ENCODE data around the gene EPHA4. TPM values are rescaled to one million over a fixed set of nuclear protein-coding genes. Genes with fewer than 3 reads are reported as not detected.

EPHA4 gene
- total RNA-seq, 2 experiments from 2014 or later = 6.3 to 7.0 TPM

DNA sequence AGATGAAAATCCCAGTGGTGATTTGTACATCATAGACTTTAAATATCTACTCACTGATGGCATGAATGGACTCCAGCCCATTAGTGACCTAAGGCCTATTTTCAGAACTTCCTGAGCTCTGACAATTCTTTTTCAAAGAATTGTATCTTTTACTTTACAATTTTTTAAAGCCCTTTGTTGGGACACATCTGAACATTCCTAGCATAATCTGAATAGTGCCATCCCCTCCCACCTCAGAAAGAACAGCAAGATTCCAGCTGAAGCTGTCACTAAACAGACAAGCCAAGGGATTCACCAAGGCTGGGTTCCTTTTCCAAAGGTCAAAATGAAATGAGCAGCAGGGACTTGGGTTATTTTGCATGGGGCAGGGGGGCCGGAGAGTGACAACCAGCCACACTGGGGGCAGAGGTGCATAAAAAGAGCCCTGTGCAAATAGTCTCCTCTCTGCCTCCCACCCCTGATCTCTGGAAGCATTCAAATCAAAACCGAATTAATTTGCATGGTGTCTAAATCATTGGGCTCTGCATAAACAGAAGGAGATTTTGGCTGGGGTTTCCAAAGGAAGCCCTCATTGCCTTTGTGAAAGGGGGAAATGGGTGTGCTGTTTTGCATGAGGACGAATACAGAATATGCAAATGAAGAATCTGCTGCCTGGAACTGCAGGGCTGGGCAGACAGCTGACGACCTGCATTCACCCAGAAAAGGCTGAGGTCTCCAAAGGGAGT is 17.2 kb downstream of the EPHA4 start:
- intact Hi-C loops (cut with micrococcal nuclease) = loop anchor here (1.0 kb wide), 1 partner anchor 37 kb away; no protein-coding TSS in a partner anchor
- no peaks in the 10 kb centered on the region for H3K9me3 Mint-ChIP-seq
- H3K4me1 Mint-ChIP-seq (ENCODE audit: low read depth) = peaks cover 62% of the 10 kb centered on the region
- H3K4me3 Mint-ChIP-seq = peak overlapping the region; percentile 50
- ChIA-PET CTCF (interaction anchor here (1.3 kb wide), 1 partner anchor 19 kb away, joined by 4 read pairs; no protein-coding TSS in a partner anchor), POLR2A (no interaction called here)
- no peaks in the 10 kb centered on the region for H3K27me3 Mint-ChIP-seq
- DNase-seq = peak; percentile 58
- H3K27ac Mint-ChIP-seq = peak overlapping the region; percentile 77
- peaks cover 2% of the 10 kb centered on the region for H3K36me3 Mint-ChIP-seq

DNA sequence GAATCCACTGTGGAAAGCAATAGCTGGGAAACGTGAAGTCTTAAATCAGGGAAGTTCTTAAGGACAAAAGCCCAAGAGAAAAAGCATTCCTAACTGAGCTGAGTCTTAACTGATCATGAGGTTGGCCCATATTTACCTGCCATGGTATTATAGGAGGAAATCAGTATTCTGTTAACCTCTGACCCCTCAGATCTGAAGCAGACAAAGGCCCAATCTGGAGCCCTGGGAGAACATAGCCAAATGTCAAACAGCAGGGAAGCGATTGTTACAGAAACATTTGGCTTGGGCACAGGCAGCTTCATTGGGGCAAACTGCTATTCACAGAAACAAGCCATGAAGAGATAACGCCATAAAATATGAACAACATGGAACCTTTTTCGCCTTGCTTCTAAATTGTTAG is 18.8 kb downstream of the EPHA4 start:
- H3K27me3 Mint-ChIP-seq = no peaks in the 10 kb centered on the region
- intact Hi-C loops (cut with micrococcal nuclease) = no loop called here
- H3K36me3 Mint-ChIP-seq = peaks cover 4% of the 10 kb centered on the region
- ChIA-PET CTCF (interaction anchor here (0.8 kb wide), 1 partner anchor 14 kb away, joined by 3 read pairs; no protein-coding TSS in a partner anchor), POLR2A (interaction anchor here (1.6 kb wide), 1 partner anchor 23 kb away, joined by 3 read pairs; no protein-coding TSS in a partner anchor)
- DNase-seq = no peak
- H3K27ac Mint-ChIP-seq = no peak overlapping the region
- peaks cover 56% of the 10 kb centered on the region for H3K4me1 Mint-ChIP-seq (ENCODE audit: low read depth)
- no peaks in the 10 kb centered on the region for H3K9me3 Mint-ChIP-seq
- no peak overlapping the region for H3K4me3 Mint-ChIP-seq

DNA sequence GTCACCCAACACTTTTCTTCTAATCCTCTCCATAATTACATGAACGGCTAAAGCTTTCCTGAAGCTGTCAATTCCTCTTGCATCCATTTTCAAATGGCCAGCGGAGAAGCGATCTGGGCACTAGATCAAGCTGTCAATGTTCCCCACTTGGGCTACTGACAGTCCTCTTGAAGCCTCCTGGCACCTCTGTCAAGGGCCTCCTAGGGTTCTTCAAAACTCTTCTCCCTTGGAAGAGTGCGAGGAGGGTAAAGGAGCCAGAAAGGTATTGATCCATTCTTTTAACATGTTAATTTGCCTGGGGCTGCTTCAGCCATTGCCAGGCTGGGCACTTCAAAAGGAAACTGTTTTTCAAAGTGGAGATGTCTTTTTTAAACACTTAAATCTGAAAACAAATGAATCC is 19.8 kb downstream of the EPHA4 start:
- H3K4me3 Mint-ChIP-seq = no peak overlapping the region
- DNase-seq = no peak
- peaks cover 6% of the 10 kb centered on the region for H3K36me3 Mint-ChIP-seq
- H3K27me3 Mint-ChIP-seq = no peaks in the 10 kb centered on the region
- intact Hi-C loops (cut with micrococcal nuclease) = no loop called here
- peak overlapping the region; percentile 4 for H3K27ac Mint-ChIP-seq
- peaks cover 52% of the 10 kb centered on the region for H3K4me1 Mint-ChIP-seq (ENCODE audit: low read depth)
- POLR2A ChIA-PET = interaction anchor here (1.6 kb wide), 1 partner anchor 22 kb away, joined by 3 read pairs; no protein-coding TSS in a partner anchor
- CTCF ChIA-PET = no interaction called here
- H3K9me3 Mint-ChIP-seq = no peaks in the 10 kb centered on the region

DNA sequence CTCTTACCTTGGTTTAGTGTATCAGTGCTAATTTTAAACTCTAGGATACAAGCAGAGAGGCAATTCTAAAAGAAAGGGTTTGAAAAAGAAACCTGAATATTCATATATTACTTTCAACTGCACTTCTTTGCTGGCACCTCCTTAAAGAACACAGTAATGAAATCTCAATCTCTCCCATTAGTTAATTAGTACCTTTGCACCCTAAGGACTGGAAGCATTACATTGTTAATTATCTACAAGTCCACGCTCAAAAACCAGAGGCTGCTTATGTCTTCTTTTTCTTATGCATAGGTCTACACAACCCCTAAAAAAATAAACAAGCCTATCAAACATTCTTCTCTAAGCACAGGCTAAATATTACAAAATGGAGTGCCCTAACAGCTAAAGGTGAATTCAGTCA is 20.2 kb downstream of the EPHA4 start:
- DNase-seq = no peak
- no peaks in the 10 kb centered on the region for H3K27me3 Mint-ChIP-seq
- no peak overlapping the region for H3K4me3 Mint-ChIP-seq
- CTCF ChIA-PET = no interaction called here
- peaks cover 52% of the 10 kb centered on the region for H3K4me1 Mint-ChIP-seq (ENCODE audit: low read depth)
- POLR2A ChIA-PET = no interaction called here
- H3K36me3 Mint-ChIP-seq = peaks cover 6% of the 10 kb centered on the region
- intact Hi-C loops (cut with micrococcal nuclease) = no loop called here
- H3K27ac Mint-ChIP-seq = peak overlapping the region; percentile 4
- no peaks in the 10 kb centered on the region for H3K9me3 Mint-ChIP-seq

DNA sequence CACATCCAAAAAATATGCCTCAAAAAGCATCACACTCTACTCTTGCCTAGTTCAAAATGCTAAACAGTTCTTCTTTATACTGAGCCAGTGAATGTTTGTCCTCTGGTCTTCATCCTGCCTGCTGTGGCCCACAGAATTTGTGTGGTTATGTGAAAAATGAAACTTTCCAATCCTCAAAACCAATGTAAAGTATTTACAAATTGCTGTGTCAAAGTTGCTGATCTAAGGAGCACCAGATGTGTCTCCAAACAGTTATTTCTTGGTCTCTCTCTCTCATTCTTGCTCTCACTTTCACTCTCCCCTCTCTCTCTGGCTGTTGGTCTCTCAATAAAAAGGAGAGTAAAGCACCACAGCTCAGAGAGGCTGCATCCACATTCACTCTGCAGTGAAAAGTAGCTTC is 23.0 kb downstream of the EPHA4 start:
- POLR2A ChIA-PET = interaction anchor here (0.8 kb wide), 1 partner anchor 31 kb away, joined by 4 read pairs; no protein-coding TSS in a partner anchor
- intact Hi-C loops (cut with micrococcal nuclease) = no loop called here
- no peaks in the 10 kb centered on the region for H3K27me3 Mint-ChIP-seq
- H3K4me3 Mint-ChIP-seq = no peak overlapping the region
- peaks cover 6% of the 10 kb centered on the region for H3K36me3 Mint-ChIP-seq
- no peak for DNase-seq
- no peak overlapping the region for H3K27ac Mint-ChIP-seq
- H3K9me3 Mint-ChIP-seq = no peaks in the 10 kb centered on the region
- peaks cover 41% of the 10 kb centered on the region for H3K4me1 Mint-ChIP-seq (ENCODE audit: low read depth)
- CTCF ChIA-PET = interaction anchor here (1.4 kb wide), 1 partner anchor 15 kb away, joined by 4 read pairs; no protein-coding TSS in a partner anchor

DNA sequence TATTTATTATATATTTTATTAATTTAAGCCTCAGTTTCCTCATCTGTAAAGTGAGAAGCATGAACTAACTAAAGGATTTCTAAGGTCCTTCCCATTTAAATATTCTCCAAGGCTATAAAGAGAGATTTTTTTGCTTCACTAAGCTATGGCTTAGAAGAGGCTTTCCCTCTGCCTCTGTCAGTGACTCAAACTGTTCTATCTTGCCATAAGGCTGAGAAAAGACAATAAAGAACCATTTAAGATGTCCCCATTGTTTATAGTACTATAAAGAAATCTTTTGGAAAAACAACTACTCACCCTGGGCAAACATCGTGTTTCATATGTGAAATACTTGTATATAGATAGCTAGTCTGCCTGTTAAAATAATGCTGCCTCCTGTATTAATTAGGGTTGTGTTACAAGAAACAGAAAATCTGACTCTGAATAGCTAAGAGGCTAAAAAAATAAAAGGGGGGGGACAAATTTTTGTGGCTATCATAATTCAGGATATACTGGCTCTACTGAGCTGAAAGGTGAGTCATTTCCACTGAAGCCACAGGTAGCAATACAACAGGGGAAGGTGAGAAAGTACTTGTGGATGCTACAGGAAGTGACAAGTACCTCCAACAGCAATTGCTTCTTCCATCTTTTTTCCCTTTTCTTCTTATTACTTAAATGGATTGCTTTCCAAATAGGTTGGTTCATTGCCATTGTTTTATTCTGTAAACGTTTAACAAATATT is 25.4 kb downstream of the EPHA4 start:
- H3K36me3 Mint-ChIP-seq = peaks cover 6% of the 10 kb centered on the region
- H3K27ac Mint-ChIP-seq = no peak overlapping the region
- ChIA-PET POLR2A (no interaction called here), CTCF (interaction anchor here (0.6 to 1.3 kb wide), 4 partner anchors 12 to 103 kb away, joined by 3 to 5 read pairs (median 3); no protein-coding TSS in a partner anchor)
- DNase-seq = no peak
- H3K9me3 Mint-ChIP-seq = no peaks in the 10 kb centered on the region
- no peak overlapping the region for H3K4me3 Mint-ChIP-seq
- no peaks in the 10 kb centered on the region for H3K27me3 Mint-ChIP-seq
- H3K4me1 Mint-ChIP-seq (ENCODE audit: low read depth) = peaks cover 27% of the 10 kb centered on the region
- intact Hi-C loops (cut with micrococcal nuclease) = loop anchor here (2.0 kb wide), 2 partner anchors 16 to 24 kb away; no protein-coding TSS in a partner anchor

DNA sequence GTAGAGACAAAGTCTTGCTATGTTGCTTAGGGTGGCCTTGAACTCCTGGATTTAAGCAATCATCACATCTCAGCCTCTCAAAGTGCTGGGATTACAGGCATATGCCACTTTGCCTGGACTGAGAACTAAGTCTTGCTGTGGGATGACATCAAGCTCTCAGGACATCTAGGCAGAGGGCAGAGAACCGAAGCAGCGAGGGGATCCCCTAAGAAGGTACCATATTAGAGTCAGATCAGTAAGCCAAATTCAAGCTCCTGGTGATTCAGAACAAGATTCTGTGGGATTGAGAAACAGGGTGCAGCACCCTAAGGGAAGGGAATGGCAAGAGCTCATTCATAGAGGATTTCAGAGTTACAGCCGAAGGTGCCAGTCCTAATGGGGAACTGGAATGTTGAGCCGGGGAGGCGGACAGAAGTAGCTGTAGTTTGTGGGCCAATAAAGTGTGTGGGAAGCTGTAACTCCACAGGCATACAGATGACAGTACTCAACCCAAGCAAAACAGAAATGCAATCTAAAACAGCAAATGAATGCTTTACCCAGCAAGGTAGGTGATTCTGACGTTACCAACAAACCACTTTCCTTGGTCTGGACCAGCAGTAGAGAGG is 30.9 kb downstream of the EPHA4 start:
- no peak for DNase-seq
- intact Hi-C loops (cut with micrococcal nuclease) = no loop called here
- Mint-ChIP-seq H3K9me3 (no peaks in the 10 kb centered on the region), H3K36me3 (peaks cover 4% of the 10 kb centered on the region), H3K4me3 (no peak overlapping the region), H3K27me3 (no peaks in the 10 kb centered on the region), H3K27ac (no peak overlapping the region), H3K4me1 (ENCODE audit: low read depth) (peaks cover 16% of the 10 kb centered on the region)
- ChIA-PET POLR2A (no interaction called here), CTCF (no interaction called here)

DNA sequence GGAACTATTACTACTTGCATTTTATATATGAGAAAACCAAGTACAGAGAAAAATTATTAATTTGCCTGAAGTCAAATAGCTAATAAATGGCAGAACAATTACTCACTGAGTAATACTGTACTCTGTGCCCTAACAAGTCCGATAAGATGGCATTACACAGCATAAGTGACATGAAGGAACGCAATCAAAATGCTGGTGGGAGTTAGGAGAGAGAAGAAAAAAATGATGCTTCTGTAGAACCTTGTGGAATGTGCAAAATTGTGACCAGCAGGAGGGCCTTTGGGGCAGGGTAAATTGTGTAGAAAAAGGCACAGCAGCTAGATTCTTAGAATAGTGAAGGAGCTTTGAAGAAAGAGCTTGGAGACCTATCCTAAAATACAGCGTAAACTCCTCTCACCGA is 32.9 kb downstream of the EPHA4 start:
- no peak for DNase-seq
- H3K4me3 Mint-ChIP-seq = no peak overlapping the region
- peaks cover 24% of the 10 kb centered on the region for H3K4me1 Mint-ChIP-seq (ENCODE audit: low read depth)
- peaks cover 4% of the 10 kb centered on the region for H3K36me3 Mint-ChIP-seq
- H3K27me3 Mint-ChIP-seq = no peaks in the 10 kb centered on the region
- CTCF ChIA-PET = no interaction called here
- POLR2A ChIA-PET = no interaction called here
- H3K27ac Mint-ChIP-seq = no peak overlapping the region
- no peaks in the 10 kb centered on the region for H3K9me3 Mint-ChIP-seq
- intact Hi-C loops (cut with micrococcal nuclease) = no loop called here

DNA sequence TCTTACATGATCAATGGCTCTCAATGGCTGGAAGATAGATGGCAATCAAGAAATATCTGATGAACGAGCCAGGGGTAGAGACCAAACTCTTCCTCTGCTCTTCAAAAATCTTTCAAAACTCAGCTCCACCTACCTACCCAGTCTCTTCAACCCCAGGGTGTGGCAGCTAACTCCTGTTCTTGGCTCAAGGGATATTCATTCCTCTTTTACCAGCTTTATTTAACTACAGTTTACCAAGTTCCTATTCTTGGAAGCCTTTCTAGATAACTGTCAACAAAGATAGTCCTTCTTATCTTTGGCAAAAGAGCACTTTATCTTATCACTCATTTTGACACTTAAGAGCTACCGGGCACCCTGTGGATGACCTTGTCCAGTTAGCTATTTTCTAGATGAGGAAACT is 36.3 kb downstream of the EPHA4 start:
- Mint-ChIP-seq H3K9me3 (no peaks in the 10 kb centered on the region), H3K4me3 (no peak overlapping the region), H3K36me3 (peaks cover 4% of the 10 kb centered on the region), H3K4me1 (ENCODE audit: low read depth) (peaks cover 33% of the 10 kb centered on the region), H3K27ac (no peak overlapping the region), H3K27me3 (no peaks in the 10 kb centered on the region)
- intact Hi-C loops (cut with micrococcal nuclease) = no loop called here
- ChIA-PET CTCF (interaction anchor here (1.5 kb wide), 1 partner anchor 10 kb away, joined by 5 read pairs; no protein-coding TSS in a partner anchor), POLR2A (no interaction called here)
- DNase-seq = no peak

DNA sequence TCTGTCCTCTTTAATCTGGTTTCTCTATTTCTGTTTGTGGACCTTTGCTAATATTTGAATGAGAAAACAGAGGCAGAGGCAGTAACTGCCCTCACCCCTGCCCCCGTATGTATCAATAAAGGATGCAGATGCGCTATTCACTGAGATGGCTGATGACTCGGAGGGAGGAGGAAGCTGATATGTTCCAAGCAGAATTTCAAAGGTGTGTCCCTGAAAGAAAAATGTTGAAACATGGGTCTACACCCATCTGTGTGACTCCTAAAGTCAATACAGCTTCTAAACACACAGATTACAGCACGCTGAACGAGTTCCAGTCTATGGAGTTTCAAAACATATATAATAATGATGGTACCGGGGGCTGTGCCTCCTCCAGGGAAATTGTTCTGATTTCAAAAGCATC is 38.8 kb downstream of the EPHA4 start:
- DNase-seq = no peak
- H3K9me3 Mint-ChIP-seq = no peaks in the 10 kb centered on the region
- H3K4me3 Mint-ChIP-seq = no peak overlapping the region
- ChIA-PET POLR2A (interaction anchor here (1.1 kb wide), 1 partner anchor 40 kb away, joined by 3 read pairs; no protein-coding TSS in a partner anchor), CTCF (no interaction called here)
- no peak overlapping the region for H3K27ac Mint-ChIP-seq
- peaks cover 53% of the 10 kb centered on the region for H3K4me1 Mint-ChIP-seq (ENCODE audit: low read depth)
- peaks cover 2% of the 10 kb centered on the region for H3K36me3 Mint-ChIP-seq
- intact Hi-C loops (cut with micrococcal nuclease) = no loop called here
- H3K27me3 Mint-ChIP-seq = no peaks in the 10 kb centered on the region

DNA sequence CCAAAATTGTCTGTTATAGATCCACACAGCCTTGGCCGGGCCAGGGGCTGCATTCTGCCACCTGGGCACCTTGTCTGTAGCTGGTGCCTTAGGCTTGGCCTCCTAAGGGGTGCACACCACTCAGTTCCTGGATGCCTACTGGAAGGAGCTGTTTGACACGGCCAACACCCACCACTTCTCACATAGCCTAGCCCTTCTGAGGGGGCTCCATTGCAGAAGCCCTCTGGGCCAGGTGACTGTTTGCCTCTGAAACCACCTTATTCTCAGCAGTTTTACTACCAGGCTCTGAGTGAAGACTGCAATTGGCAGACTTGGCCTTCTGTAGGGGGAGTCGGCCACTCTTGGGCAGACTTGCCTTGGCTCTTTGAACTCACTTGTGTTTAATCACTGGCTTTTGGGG is 39.5 kb downstream of the EPHA4 start:
- intact Hi-C loops (cut with micrococcal nuclease) = no loop called here
- CTCF ChIA-PET = no interaction called here
- Mint-ChIP-seq H3K4me3 (no peak overlapping the region), H3K36me3 (peaks cover 2% of the 10 kb centered on the region), H3K4me1 (ENCODE audit: low read depth) (peaks cover 59% of the 10 kb centered on the region), H3K27me3 (no peaks in the 10 kb centered on the region), H3K27ac (no peak overlapping the region), H3K9me3 (no peaks in the 10 kb centered on the region)
- DNase-seq = no peak
- POLR2A ChIA-PET = interaction anchor here (1.1 kb wide), 1 partner anchor 40 kb away, joined by 3 read pairs; no protein-coding TSS in a partner anchor

DNA sequence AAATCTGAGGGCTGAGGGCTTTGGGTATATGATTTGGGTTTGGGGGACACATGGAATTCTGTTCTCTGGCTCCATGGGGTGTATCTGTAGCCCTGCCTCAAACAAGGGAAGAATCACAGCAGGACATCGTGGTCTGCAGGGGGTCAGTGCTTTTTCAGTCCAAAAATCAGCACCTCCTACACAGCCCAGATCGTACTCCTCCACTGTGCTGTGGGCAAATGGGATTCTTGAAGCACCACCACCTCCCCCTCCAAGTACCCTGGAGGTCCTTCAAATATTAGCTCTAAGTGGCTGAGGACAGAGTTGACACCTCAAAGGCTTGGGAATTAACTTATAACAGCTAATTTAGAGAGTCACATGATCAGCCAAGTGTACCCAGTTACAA is 41.5 kb downstream of the EPHA4 start:
- peak overlapping the region; percentile 82 for H3K27ac Mint-ChIP-seq
- peaks cover 65% of the 10 kb centered on the region for H3K4me1 Mint-ChIP-seq (ENCODE audit: low read depth)
- no peak for DNase-seq
- H3K4me3 Mint-ChIP-seq = peak overlapping the region; percentile 68
- H3K27me3 Mint-ChIP-seq = no peaks in the 10 kb centered on the region
- CTCF ChIA-PET = interaction anchor here (1.1 to 1.3 kb wide), 2 partner anchors 12 to 42 kb away, joined by 3 to 6 read pairs; no protein-coding TSS in a partner anchor
- no peaks in the 10 kb centered on the region for H3K9me3 Mint-ChIP-seq
- intact Hi-C loops (cut with micrococcal nuclease) = loop anchor here (1.0 to 2.0 kb wide), 3 partner anchors 13 to 28 kb away; no protein-coding TSS in a partner anchor
- H3K36me3 Mint-ChIP-seq = no peaks in the 10 kb centered on the region
- POLR2A ChIA-PET = interaction anchor here (0.8 to 2.9 kb wide), 3 partner anchors 12 to 22 kb away, joined by 3 to 12 read pairs (median 3); no protein-coding TSS in a partner anchor

Measured in activated CD4-positive, alpha-beta memory T cell treated with anti-CD3 and anti-CD28 coated beads for 36 hours (primary cell).